SK-N-SH treated with all-trans-retinoic acid at 6 μM for 48 hours (cell line): ENCODE results near the gene CCDC197.

Experiments used
- ATAC-seq: fragments of 200-7000 bp; cut with Tn5 transposase; 3 replicates; pipeline ENCODE4 v1.9.1; 2020; ENCODE audit warnings: mild to moderate bottlenecking, moderate library complexity
- CSDC2 ChIP-seq: fragments of 250-450 bp; sonication (Bioruptor Pico); IDR thresholded peaks from 2 replicates; pipeline ENCODE4 v1.5.0; 2020; ENCODE audit warnings: mild to moderate bottlenecking, moderate library complexity
- ESRRG ChIP-seq: fragments of 250-450 bp; sonication (Bioruptor Pico); IDR thresholded peaks from 2 replicates; pipeline ENCODE4 v1.6.1; 2021; ENCODE audit warnings: mild to moderate bottlenecking
- GLIS3 ChIP-seq: fragments of 250-450 bp; sonication (Bioruptor Pico); IDR thresholded peaks from 2 replicates; pipeline ENCODE4 v1.5.0; 2020; ENCODE audit warnings: mild to moderate bottlenecking, moderate library complexity
- OSR1 ChIP-seq: fragments of 250-450 bp; sonication (Bioruptor Pico); IDR thresholded peaks from 2 replicates; pipeline ENCODE4 v1.8.0; 2022; ENCODE audit warnings: moderate library complexity, mild to moderate bottlenecking, inconsistent platforms
- PPARA ChIP-seq: fragments of 250-450 bp; sonication (Bioruptor Pico); IDR thresholded peaks from 2 replicates; pipeline ENCODE4 v1.5.0; 2020; ENCODE audit warnings: mild to moderate bottlenecking, borderline replicate concordance
- RARB ChIP-seq: fragments of 250-450 bp; sonication (Bioruptor Pico); IDR thresholded peaks from 2 replicates; pipeline ENCODE4 v1.8.0; 2021; ENCODE audit warnings: mild to moderate bottlenecking, moderate library complexity
- SNAI2 ChIP-seq: fragments of 250-450 bp; sonication (Bioruptor Pico); IDR thresholded peaks from 2 replicates; pipeline ENCODE4 v1.5.0; 2020; ENCODE audit warnings: mild to moderate bottlenecking, moderate library complexity
- TCF4 ChIP-seq: fragments of 250-450 bp; sonication (Bioruptor Pico); IDR thresholded peaks from 2 replicates; pipeline ENCODE4 v1.8.0; 2021; ENCODE audit warnings: mild to moderate bottlenecking, moderate library complexity, borderline replicate concordance
- TOX ChIP-seq: fragments of 250-450 bp; sonication (Bioruptor Pico); IDR thresholded peaks from 2 replicates; pipeline ENCODE4 v1.8.0; 2021; ENCODE audit warnings: mild to moderate bottlenecking, moderate library complexity, borderline replicate concordance
- ZC3H10 ChIP-seq: fragments of 250-450 bp; sonication (Bioruptor Pico); IDR thresholded peaks from 2 replicates; pipeline ENCODE4 v1.5.1; 2021; ENCODE audit warnings: mild to moderate bottlenecking, moderate library complexity
- ZFP3 ChIP-seq: fragments of 250-450 bp; sonication (Bioruptor Pico); IDR thresholded peaks from 2 replicates; pipeline ENCODE4 v1.5.0; 2020; ENCODE audit warnings: mild to moderate bottlenecking, moderate library complexity
- ZFP30 ChIP-seq: fragments of 450-650 bp; formaldehyde crosslinking; IDR thresholded peaks from 2 replicates; pipeline ENCODE4 v1.5.0; 2022; ENCODE audit warnings: mild to moderate bottlenecking, moderate library complexity
- ZNF565 ChIP-seq: fragments of 450-650 bp; formaldehyde crosslinking; conservative IDR thresholded peaks from 2 replicates; pipeline ENCODE4 v1.5.0; 2020; ENCODE audit warnings: low read depth, mild to moderate bottlenecking, moderate library complexity
- ZNF70 ChIP-seq: fragments of 450-650 bp; formaldehyde crosslinking; IDR thresholded peaks from 2 replicates; pipeline ENCODE4 v1.5.0; 2020; ENCODE audit warnings: mild to moderate bottlenecking, moderate library complexity
- ZNF8 ChIP-seq: fragments of 450-650 bp; formaldehyde crosslinking; IDR thresholded peaks from 2 replicates; pipeline ENCODE4 v1.5.0; 2020; ENCODE audit warnings: mild to moderate bottlenecking, moderate library complexity
- TF ChIP-seq, protein P1 (sequence below): fragments of 250-450 bp; sonication (Bioruptor Pico); IDR thresholded peaks from 2 replicates; pipeline ENCODE4 v1.8.0; 2020; ENCODE audit warnings: mild to moderate bottlenecking, moderate library complexity, borderline replicate concordance
- TF ChIP-seq, protein P2 (sequence below): fragments of 250-450 bp; sonication (Bioruptor Pico); IDR thresholded peaks from 2 replicates; pipeline ENCODE4 v1.5.1; 2020; ENCODE audit warnings: low read depth, mild to moderate bottlenecking, moderate library complexity
- TF ChIP-seq, protein P3 (sequence below): fragments of 250-450 bp; sonication (Bioruptor Pico); IDR thresholded peaks from 2 replicates; pipeline ENCODE4 v1.5.0; 2020; ENCODE audit warnings: mild to moderate bottlenecking, moderate library complexity
- TF ChIP-seq, protein P4 (sequence below): fragments of 250-450 bp; sonication (Bioruptor Pico); IDR thresholded peaks from 2 replicates; pipeline ENCODE4 v1.5.1; 2021; ENCODE audit warnings: mild to moderate bottlenecking, moderate library complexity

CCDC197 gene

DNA sequence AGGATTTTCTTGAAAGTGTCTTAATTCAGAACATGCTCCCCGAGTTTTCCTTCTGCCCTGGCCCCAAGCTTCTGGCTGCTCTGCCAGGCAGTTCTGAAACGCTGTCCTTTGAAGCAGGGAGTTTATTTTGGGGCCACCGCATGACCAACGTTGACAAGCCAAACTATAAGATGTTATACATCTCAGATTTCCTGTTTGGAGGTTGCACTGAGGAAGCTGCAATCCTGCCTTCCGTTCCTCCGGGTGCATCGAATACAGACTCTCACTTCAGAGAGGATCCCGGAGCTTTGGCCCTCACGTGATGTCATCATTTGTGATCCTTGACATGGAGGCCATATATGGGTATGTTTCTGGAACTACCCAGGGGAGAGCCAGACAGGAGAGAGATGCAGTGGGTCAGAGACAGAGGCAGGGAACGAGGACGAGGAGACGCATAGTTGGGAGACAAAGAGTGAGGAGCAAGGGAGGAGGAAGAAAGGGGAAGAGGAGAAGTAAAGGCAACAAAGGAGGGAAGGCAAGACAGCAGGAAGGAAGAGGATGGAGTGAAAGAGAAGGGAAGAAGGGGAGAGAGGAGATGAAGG, 20.5 kb upstream of the CCDC197 start, which contains the start of gene ASB2 (continued):
- TF ChIP-seq, protein P1, sequence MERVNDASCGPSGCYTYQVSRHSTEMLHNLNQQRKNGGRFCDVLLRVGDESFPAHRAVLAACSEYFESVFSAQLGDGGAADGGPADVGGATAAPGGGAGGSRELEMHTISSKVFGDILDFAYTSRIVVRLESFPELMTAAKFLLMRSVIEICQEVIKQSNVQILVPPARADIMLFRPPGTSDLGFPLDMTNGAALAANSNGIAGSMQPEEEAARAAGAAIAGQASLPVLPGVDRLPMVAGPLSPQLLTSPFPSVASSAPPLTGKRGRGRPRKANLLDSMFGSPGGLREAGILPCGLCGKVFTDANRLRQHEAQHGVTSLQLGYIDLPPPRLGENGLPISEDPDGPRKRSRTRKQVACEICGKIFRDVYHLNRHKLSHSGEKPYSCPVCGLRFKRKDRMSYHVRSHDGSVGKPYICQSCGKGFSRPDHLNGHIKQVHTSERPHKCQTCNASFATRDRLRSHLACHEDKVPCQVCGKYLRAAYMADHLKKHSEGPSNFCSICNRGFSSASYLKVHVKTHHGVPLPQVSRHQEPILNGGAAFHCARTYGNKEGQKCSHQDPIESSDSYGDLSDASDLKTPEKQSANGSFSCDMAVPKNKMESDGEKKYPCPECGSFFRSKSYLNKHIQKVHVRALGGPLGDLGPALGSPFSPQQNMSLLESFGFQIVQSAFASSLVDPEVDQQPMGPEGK (CRISPR knock-in tag) = no peak

DNA sequence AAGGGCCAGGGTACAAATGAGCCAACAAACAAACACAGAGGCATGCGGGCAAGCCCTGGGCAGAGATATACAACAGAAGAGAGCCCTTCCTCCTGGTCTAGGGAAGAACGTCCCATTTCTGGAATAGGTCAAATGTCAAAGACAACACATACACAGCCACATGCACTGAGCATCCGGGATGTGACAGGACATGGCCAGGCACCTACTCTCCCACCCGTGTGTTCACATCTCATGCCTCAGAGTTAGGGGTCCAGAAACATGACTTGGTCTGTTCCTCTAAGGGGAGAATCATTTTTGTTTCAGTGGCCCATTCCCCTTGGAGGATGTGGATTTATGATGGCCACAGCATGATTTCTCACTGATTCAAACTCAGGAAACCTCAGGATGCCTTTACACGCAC, 19.9 kb upstream of the CCDC197 start:
- ATAC-seq = no peak
- TF ChIP-seq TCF4 (CRISPR knock-in tag) (no peak), ZNF70 (CRISPR knock-in tag) (no peak), RARB (no peak), ZFP30 (CRISPR knock-in tag) (no peak), ZFP3 (CRISPR knock-in tag) (no peak), GLIS3 (CRISPR knock-in tag) (no peak), ESRRG (CRISPR knock-in tag) (no peak), ZNF8 (CRISPR knock-in tag) (no peak), ZNF565 (no peak), PPARA (CRISPR knock-in tag) (no peak), ZC3H10 (CRISPR knock-in tag) (no peak), SNAI2 (CRISPR knock-in tag) (no peak), CSDC2 (CRISPR knock-in tag) (no peak), OSR1 (CRISPR knock-in tag) (no peak), TOX (CRISPR knock-in tag) (no peak)
- TF ChIP-seq, protein P2, sequence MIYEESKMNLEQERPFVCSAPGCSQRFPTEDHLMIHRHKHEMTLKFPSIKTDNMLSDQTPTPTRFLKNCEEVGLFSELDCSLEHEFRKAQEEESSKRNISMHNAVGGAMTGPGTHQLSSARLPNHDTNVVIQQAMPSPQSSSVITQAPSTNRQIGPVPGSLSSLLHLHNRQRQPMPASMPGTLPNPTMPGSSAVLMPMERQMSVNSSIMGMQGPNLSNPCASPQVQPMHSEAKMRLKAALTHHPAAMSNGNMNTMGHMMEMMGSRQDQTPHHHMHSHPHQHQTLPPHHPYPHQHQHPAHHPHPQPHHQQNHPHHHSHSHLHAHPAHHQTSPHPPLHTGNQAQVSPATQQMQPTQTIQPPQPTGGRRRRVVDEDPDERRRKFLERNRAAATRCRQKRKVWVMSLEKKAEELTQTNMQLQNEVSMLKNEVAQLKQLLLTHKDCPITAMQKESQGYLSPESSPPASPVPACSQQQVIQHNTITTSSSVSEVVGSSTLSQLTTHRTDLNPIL (CRISPR knock-in tag) = no peak
- TF ChIP-seq, protein P1 (CRISPR knock-in tag) = no peak
- TF ChIP-seq, protein P3, sequence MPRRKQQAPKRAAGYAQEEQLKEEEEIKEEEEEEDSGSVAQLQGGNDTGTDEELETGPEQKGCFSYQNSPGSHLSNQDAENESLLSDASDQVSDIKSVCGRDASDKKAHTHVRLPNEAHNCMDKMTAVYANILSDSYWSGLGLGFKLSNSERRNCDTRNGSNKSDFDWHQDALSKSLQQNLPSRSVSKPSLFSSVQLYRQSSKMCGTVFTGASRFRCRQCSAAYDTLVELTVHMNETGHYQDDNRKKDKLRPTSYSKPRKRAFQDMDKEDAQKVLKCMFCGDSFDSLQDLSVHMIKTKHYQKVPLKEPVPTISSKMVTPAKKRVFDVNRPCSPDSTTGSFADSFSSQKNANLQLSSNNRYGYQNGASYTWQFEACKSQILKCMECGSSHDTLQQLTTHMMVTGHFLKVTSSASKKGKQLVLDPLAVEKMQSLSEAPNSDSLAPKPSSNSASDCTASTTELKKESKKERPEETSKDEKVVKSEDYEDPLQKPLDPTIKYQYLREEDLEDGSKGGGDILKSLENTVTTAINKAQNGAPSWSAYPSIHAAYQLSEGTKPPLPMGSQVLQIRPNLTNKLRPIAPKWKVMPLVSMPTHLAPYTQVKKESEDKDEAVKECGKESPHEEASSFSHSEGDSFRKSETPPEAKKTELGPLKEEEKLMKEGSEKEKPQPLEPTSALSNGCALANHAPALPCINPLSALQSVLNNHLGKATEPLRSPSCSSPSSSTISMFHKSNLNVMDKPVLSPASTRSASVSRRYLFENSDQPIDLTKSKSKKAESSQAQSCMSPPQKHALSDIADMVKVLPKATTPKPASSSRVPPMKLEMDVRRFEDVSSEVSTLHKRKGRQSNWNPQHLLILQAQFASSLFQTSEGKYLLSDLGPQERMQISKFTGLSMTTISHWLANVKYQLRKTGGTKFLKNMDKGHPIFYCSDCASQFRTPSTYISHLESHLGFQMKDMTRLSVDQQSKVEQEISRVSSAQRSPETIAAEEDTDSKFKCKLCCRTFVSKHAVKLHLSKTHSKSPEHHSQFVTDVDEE (CRISPR knock-in tag) = no peak
- TF ChIP-seq, protein P4, sequence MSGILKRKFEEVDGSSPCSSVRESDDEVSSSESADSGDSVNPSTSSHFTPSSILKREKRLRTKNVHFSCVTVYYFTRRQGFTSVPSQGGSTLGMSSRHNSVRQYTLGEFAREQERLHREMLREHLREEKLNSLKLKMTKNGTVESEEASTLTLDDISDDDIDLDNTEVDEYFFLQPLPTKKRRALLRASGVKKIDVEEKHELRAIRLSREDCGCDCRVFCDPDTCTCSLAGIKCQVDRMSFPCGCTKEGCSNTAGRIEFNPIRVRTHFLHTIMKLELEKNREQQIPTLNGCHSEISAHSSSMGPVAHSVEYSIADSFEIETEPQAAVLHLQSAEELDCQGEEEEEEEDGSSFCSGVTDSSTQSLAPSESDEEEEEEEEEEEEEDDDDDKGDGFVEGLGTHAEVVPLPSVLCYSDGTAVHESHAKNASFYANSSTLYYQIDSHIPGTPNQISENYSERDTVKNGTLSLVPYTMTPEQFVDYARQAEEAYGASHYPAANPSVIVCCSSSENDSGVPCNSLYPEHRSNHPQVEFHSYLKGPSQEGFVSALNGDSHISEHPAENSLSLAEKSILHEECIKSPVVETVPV (CRISPR knock-in tag) = no peak

DNA sequence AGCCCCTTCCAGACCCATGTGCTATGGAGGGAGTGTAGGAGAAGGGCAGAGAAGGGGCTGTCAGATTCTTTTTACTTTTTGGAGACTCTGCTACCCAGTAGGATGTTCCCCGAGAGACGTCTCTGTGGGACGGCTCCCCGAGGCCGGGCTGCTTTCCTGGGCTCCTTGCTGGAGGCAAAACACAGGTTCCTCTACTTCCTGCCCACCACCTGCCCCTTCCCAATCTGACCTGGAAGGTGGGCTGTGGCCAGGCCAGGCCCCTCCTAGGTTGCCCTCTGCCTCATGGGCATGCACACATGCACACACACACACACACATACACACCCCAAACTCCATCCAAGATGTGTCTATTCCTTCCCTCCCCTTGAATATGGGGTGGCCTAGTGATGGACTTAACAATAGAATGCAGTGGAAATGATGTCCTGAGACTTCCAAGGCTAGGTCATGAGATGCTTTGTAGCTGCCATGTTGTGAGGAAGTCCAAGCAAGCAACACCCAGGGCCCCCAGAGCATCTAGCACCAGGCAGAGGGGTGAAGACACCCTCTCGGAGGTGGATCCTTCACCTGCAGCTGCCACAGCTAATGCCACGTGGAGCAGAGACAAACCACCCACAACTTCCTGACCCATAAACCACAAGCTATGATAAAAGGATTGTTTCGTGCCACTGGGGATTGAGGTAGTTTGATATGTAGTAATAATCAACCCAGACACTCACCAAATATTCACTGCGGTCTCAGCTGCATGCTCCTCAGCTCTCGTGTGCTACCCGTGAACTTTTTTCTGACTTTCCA, 19.1 kb upstream of the CCDC197 start:
- TF ChIP-seq ZNF70 (CRISPR knock-in tag) = no peak
- TF ChIP-seq ZFP30 (CRISPR knock-in tag) = no peak
- TF ChIP-seq CSDC2 (CRISPR knock-in tag) = no peak
- TF ChIP-seq GLIS3 (CRISPR knock-in tag) = no peak
- TF ChIP-seq TCF4 (CRISPR knock-in tag) = no peak
- TF ChIP-seq PPARA (CRISPR knock-in tag) = no peak
- no peak for TF ChIP-seq ZC3H10 (CRISPR knock-in tag)
- ATAC-seq = no peak
